ENCODE measurements around the gene DERA. TPM values are rescaled to one million over a fixed set of nuclear protein-coding genes. Genes with fewer than 3 reads are reported as not detected.
A peak's percentile ranks its signal among the peaks of the same experiment; 100 is the strongest.

The DERA gene
- total RNA-seq, 1 donor from 2014 or later, result 91.2 TPM

- Mint-ChIP-seq H3K36me3 (peaks cover 10% of the 10 kb centered on the region), H3K9me3 (no peaks in the 10 kb centered on the region), H3K27ac (no peak overlapping the region), H3K4me1 (peaks cover 25% of the 10 kb centered on the region), H3K27me3 (ENCODE audit: insufficient read depth, low read depth) (no peaks in the 10 kb centered on the region), H3K4me3 (peak overlapping the region; percentile 60)
- H3K79me2 ChIP-seq (ENCODE audit: low read depth), result peaks cover 35% of the 10 kb centered on the region
- no peak overlapping the region for H3K9ac ChIP-seq
- peaks cover 20% of the 10 kb centered on the region for H3K4me1 ChIP-seq
- peaks cover 27% of the 10 kb centered on the region for H4K20me1 ChIP-seq (ENCODE audit: low read depth)
- H3F3A ChIP-seq (ENCODE audit: low read depth), result peaks cover 25% of the 10 kb centered on the region
- no peaks in the 10 kb centered on the region for H3K9me3 ChIP-seq (ENCODE audit: low read depth)
- no peak overlapping the region for H3K4me3 ChIP-seq
- H3K27me3 ChIP-seq, result no peaks in the 10 kb centered on the region
- peak overlapping the region; percentile 2 for H2AFZ ChIP-seq (replicated peaks)
- no peak for DNase-seq (ENCODE audit: low spot score)
- H3K27ac ChIP-seq, result no peak overlapping the region
- H3K36me3 ChIP-seq, result peaks cover 3% of the 10 kb centered on the region
- TF ChIP-seq EZH2phosphoT487 (IDR thresholded peaks at IDR 0.05), result no peak
- peak overlapping the region; percentile 96 for H3K4me2 ChIP-seq
Observed at GRCh38 chr12:15880721-15881120, 30.4 kb upstream of the DERA start.

GRCh38 chr12:15882118-15882971 is 28.8 kb upstream of the DERA start, which contains the start of gene STRAP:
Gene STRAP (plus strand): TSS chr12:15882387. CDS start chr12:15882708, 321 bp downstream.
- DNase-seq (ENCODE audit: low spot score), result peak; percentile 97
- Mint-ChIP-seq H3K27me3 (ENCODE audit: insufficient read depth, low read depth) (no peaks in the 10 kb centered on the region), H3K36me3 (peaks cover 22% of the 10 kb centered on the region), H3K4me3 (peak within 1 kb of the TSS; percentile 98), H3K27ac (peak within 1 kb of the TSS; percentile 98), H3K4me1 (peaks cover 29% of the 10 kb centered on the region), H3K9me3 (no peaks in the 10 kb centered on the region)
- Histone ChIP-seq H3K4me2 (peak within 1 kb of the TSS; percentile 96), H3K4me1 (peaks cover 20% of the 10 kb centered on the region), H3K79me2 (ENCODE audit: low read depth) (peaks cover 51% of the 10 kb centered on the region), H3K4me3 (peak within 1 kb of the TSS; percentile 94), H3K27me3 (no peaks in the 10 kb centered on the region), H3K36me3 (peaks cover 3% of the 10 kb centered on the region), H3K9me3 (ENCODE audit: low read depth) (no peaks in the 10 kb centered on the region), H3F3A (ENCODE audit: low read depth) (peaks cover 25% of the 10 kb centered on the region), H4K20me1 (ENCODE audit: low read depth) (peaks cover 44% of the 10 kb centered on the region), H2AFZ (replicated peaks) (peak within 1 kb of the TSS; percentile 89), H3K27ac (peak within 1 kb of the TSS; percentile 98), H3K9ac (peak within 1 kb of the TSS; percentile 87)
- no peak for TF ChIP-seq CTCF (IDR thresholded peaks at IDR 0.05)
- TF ChIP-seq EZH2phosphoT487 (IDR thresholded peaks at IDR 0.05), result no peak
- TF ChIP-seq EZH2 (IDR thresholded peaks at IDR 0.05), result no peak

- H3K9ac ChIP-seq, result peak overlapping the region; percentile 87
- DNase-seq (ENCODE audit: low spot score), result no peak
- no peak overlapping the region for H3K27ac Mint-ChIP-seq
- H3K9me3 Mint-ChIP-seq, result no peaks in the 10 kb centered on the region
- peak overlapping the region; percentile 94 for H3K4me3 ChIP-seq
- H3K4me1 Mint-ChIP-seq, result peaks cover 29% of the 10 kb centered on the region
- TF ChIP-seq EZH2 (IDR thresholded peaks at IDR 0.05) (no peak), CTCF (IDR thresholded peaks at IDR 0.05) (no peak), EZH2phosphoT487 (IDR thresholded peaks at IDR 0.05) (no peak)
- peak overlapping the region; percentile 98 for H3K27ac ChIP-seq
- peaks cover 63% of the 10 kb centered on the region for H3K79me2 ChIP-seq (ENCODE audit: low read depth)
- H4K20me1 ChIP-seq (ENCODE audit: low read depth), result peaks cover 56% of the 10 kb centered on the region
- H3K36me3 Mint-ChIP-seq, result peaks cover 22% of the 10 kb centered on the region
- H3K4me2 ChIP-seq, result peak overlapping the region; percentile 96
- peaks cover 20% of the 10 kb centered on the region for H3K4me1 ChIP-seq
- H3K36me3 ChIP-seq, result peaks cover 3% of the 10 kb centered on the region
- no peaks in the 10 kb centered on the region for H3K27me3 ChIP-seq
- peaks cover 25% of the 10 kb centered on the region for H3F3A ChIP-seq (ENCODE audit: low read depth)
- H3K4me3 Mint-ChIP-seq, result peak overlapping the region; percentile 98
- H3K9me3 ChIP-seq (ENCODE audit: low read depth), result no peaks in the 10 kb centered on the region
- no peaks in the 10 kb centered on the region for H3K27me3 Mint-ChIP-seq (ENCODE audit: insufficient read depth, low read depth)
- no peak overlapping the region for H2AFZ ChIP-seq (replicated peaks)
Observed at GRCh38 chr12:15883536-15883935, 27.6 kb upstream of the DERA start.
